Body of pancreas (tissue), 4 donors: ENCODE data around the gene FAAH.

ENCODE experiments used
- POLR2A ChIP-seq, 3 donors: fragments of 450-650 bp; IDR thresholded peaks; one replicate each; pipeline ENCODE4 v1.6.1; 2016; ENCODE audit warnings: antibody characterized with exemption in 3 of 3, mild to moderate bottlenecking in 2 of 3
- TF ChIP-seq, protein P1 (sequence below), 7 experiments: fragments of 450-650 bp in 4 of 7; fragments of 200-600 bp in 3 of 7; sonication (generic) in 3 of 7; IDR thresholded peaks; one replicate each; pipeline ENCODE4 v1.5.1; 2016 to 2019; ENCODE audit warnings: antibody characterized with exemption in 7 of 7

GRCh38 chr1:46438346-46438745 is 44.2 kb downstream of the FAAH start:
- TF ChIP-seq, protein P1, sequence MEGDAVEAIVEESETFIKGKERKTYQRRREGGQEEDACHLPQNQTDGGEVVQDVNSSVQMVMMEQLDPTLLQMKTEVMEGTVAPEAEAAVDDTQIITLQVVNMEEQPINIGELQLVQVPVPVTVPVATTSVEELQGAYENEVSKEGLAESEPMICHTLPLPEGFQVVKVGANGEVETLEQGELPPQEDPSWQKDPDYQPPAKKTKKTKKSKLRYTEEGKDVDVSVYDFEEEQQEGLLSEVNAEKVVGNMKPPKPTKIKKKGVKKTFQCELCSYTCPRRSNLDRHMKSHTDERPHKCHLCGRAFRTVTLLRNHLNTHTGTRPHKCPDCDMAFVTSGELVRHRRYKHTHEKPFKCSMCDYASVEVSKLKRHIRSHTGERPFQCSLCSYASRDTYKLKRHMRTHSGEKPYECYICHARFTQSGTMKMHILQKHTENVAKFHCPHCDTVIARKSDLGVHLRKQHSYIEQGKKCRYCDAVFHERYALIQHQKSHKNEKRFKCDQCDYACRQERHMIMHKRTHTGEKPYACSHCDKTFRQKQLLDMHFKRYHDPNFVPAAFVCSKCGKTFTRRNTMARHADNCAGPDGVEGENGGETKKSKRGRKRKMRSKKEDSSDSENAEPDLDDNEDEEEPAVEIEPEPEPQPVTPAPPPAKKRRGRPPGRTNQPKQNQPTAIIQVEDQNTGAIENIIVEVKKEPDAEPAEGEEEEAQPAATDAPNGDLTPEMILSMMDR (IDR thresholded peaks at IDR 0.05), result no peak
- no peak for TF ChIP-seq POLR2A (IDR thresholded peaks at IDR 0.05)
